NT2/D1 (cell line): ENCODE data around the gene DMBX1.

Experiments
- DNase-seq: peaks from one replicate; pipeline ENCODE4 v3.0.0-alpha.2; 2011; ENCODE audit warnings: low read depth, low spot score
- H3K27me3 ChIP-seq: 2 replicates; pipeline ENCODE4 v1.6.0; 2011; ENCODE audit warnings: mild to moderate bottlenecking; ENCODE audit not compliant: insufficient read length, insufficient read depth
- H3K36me3 ChIP-seq: 2 replicates; pipeline ENCODE4 v1.6.1; 2011; ENCODE audit warnings: mild to moderate bottlenecking, low read length, mixed read lengths; ENCODE audit not compliant: insufficient read depth, insufficient read length
- H3K4me1 ChIP-seq: 2 replicates; pipeline ENCODE4 v1.5.1; 2011; ENCODE audit not compliant: insufficient read depth, insufficient read length
- H3K4me3 ChIP-seq: 2 replicates; pipeline ENCODE4 v1.5.1; 2011; ENCODE audit warnings: low read depth; ENCODE audit not compliant: insufficient read length
- H3K9ac ChIP-seq: 2 replicates; pipeline ENCODE4 v1.6.0; 2011; ENCODE audit warnings: low read depth; ENCODE audit not compliant: insufficient read length
- H3K9me3 ChIP-seq: 2 replicates; pipeline ENCODE4 v1.5.1; 2011; ENCODE audit warnings: mild to moderate bottlenecking, low read length; ENCODE audit not compliant: insufficient read depth
- SUZ12 ChIP-seq: IDR thresholded peaks from 2 replicates; pipeline ENCODE4 v1.6.1; 2011; ENCODE audit not compliant: insufficient read length, insufficient read depth; ENCODE audit errors: extremely low read depth
- YY1 ChIP-seq: IDR thresholded peaks from 2 replicates; pipeline ENCODE4 v1.6.1; 2011; ENCODE audit not compliant: insufficient read length, insufficient read depth
- ZNF274 ChIP-seq: IDR thresholded peaks from 2 replicates; pipeline ENCODE4 v1.6.1; 2011; ENCODE audit warnings: mild to moderate bottlenecking, low read depth, low read length

The DMBX1 gene

GRCh38 chr1:46517010-46517600 lies 27.5 kb downstream of the DMBX1 start:
- no peaks in the 10 kb centered on the region for H3K36me3 ChIP-seq
- TF ChIP-seq SUZ12 (no peak), YY1 (no peak), ZNF274 (no peak)
- peak overlapping the region; percentile 6 for H3K9ac ChIP-seq
- peaks cover 60% of the 10 kb centered on the region for H3K4me1 ChIP-seq
- H3K4me3 ChIP-seq = no peak overlapping the region
- peaks cover 64% of the 10 kb centered on the region for H3K27me3 ChIP-seq
- no peaks in the 10 kb centered on the region for H3K9me3 ChIP-seq
- peak; percentile 82 for DNase-seq

- H3K4me1 ChIP-seq = peaks cover 59% of the 10 kb centered on the region
- H3K4me3 ChIP-seq = no peak overlapping the region
- no peak overlapping the region for H3K9ac ChIP-seq
- no peak for TF ChIP-seq ZNF274
- TF ChIP-seq SUZ12 = no peak
- no peak for TF ChIP-seq YY1
- no peaks in the 10 kb centered on the region for H3K36me3 ChIP-seq
- H3K27me3 ChIP-seq = peaks cover 71% of the 10 kb centered on the region
- H3K9me3 ChIP-seq = no peaks in the 10 kb centered on the region
- no peak for DNase-seq
Observed at GRCh38 chr1:46517932-46518498, 28.4 kb downstream of the DMBX1 start.

GRCh38 chr1:46519209-46519608 lies 29.6 kb downstream of the DMBX1 start:
- H3K27me3 ChIP-seq = peaks cover 74% of the 10 kb centered on the region
- H3K4me3 ChIP-seq = no peak overlapping the region
- H3K36me3 ChIP-seq = no peaks in the 10 kb centered on the region
- no peaks in the 10 kb centered on the region for H3K9me3 ChIP-seq
- peaks cover 61% of the 10 kb centered on the region for H3K4me1 ChIP-seq
- H3K9ac ChIP-seq = no peak overlapping the region
- no peak for DNase-seq
- no peak for TF ChIP-seq ZNF274

GRCh38 chr1:46520063-46520911 lies 30.7 kb downstream of the DMBX1 start:
- peaks cover 60% of the 10 kb centered on the region for H3K4me1 ChIP-seq
- no peaks in the 10 kb centered on the region for H3K9me3 ChIP-seq
- DNase-seq = peak; percentile 66
- H3K27me3 ChIP-seq = peaks cover 75% of the 10 kb centered on the region
- no peaks in the 10 kb centered on the region for H3K36me3 ChIP-seq
- TF ChIP-seq ZNF274 (no peak), YY1 (no peak), SUZ12 (no peak)
- no peak overlapping the region for H3K4me3 ChIP-seq
- peak overlapping the region; percentile 51 for H3K9ac ChIP-seq

- no peaks in the 10 kb centered on the region for H3K36me3 ChIP-seq
- H3K9ac ChIP-seq = no peak overlapping the region
- H3K9me3 ChIP-seq = no peaks in the 10 kb centered on the region
- peaks cover 75% of the 10 kb centered on the region for H3K27me3 ChIP-seq
- no peak overlapping the region for H3K4me3 ChIP-seq
- peaks cover 57% of the 10 kb centered on the region for H3K4me1 ChIP-seq
- DNase-seq = no peak
- TF ChIP-seq ZNF274 (no peak), YY1 (no peak), SUZ12 (no peak)
Observed at GRCh38 chr1:46521414-46521813, 31.8 kb downstream of the DMBX1 start.

GRCh38 chr1:46522184-46522968 lies 32.7 kb downstream of the DMBX1 start:
- TF ChIP-seq ZNF274 = no peak
- no peak for TF ChIP-seq YY1
- no peak for TF ChIP-seq SUZ12
- no peak overlapping the region for H3K4me3 ChIP-seq
- H3K9me3 ChIP-seq = no peaks in the 10 kb centered on the region
- H3K9ac ChIP-seq = no peak overlapping the region
- peaks cover 82% of the 10 kb centered on the region for H3K27me3 ChIP-seq
- H3K36me3 ChIP-seq = no peaks in the 10 kb centered on the region
- DNase-seq = no peak
- H3K4me1 ChIP-seq = peaks cover 58% of the 10 kb centered on the region

GRCh38 chr1:46522969-46523320 lies 33.3 kb downstream of the DMBX1 start:
- Histone ChIP-seq H3K36me3 (no peaks in the 10 kb centered on the region), H3K27me3 (peaks cover 86% of the 10 kb centered on the region), H3K4me3 (no peak overlapping the region), H3K9ac (no peak overlapping the region), H3K4me1 (peaks cover 60% of the 10 kb centered on the region), H3K9me3 (no peaks in the 10 kb centered on the region)
- no peak for TF ChIP-seq ZNF274
- TF ChIP-seq SUZ12 = no peak
- no peak for TF ChIP-seq YY1
- DNase-seq = no peak
